Mucosa of descending colon (tissue), 3 donors: Measurements from ENCODE around the gene NDUFV2. TPM values are rescaled to one million over a fixed set of nuclear protein-coding genes. Genes with fewer than 3 reads are reported as not detected.

Experiments used
- ATAC-seq: fragments of 200-7000 bp; cut with Tn5 transposase; one replicate; pipeline ENCODE4 v1.9.1; 2020; ENCODE audit warnings: mild to moderate bottlenecking, moderate library complexity
- DNase-seq, 3 donors: peaks; one replicate each; pipeline ENCODE4 v3.0.0-alpha.2; 2020
- H3K36me3 ChIP-seq: fragments of 200-600 bp; one replicate; pipeline ENCODE4 v1.8.0; 2021; ENCODE audit warnings: low read depth, mild to moderate bottlenecking
- H3K4me1 ChIP-seq: fragments of 200-600 bp; one replicate; pipeline ENCODE4 v1.8.0; 2021; ENCODE audit warnings: low read depth, mild to moderate bottlenecking
- H3K4me3 ChIP-seq: fragments of 200-600 bp; one replicate; pipeline ENCODE4 v1.8.0; 2021; ENCODE audit warnings: mild to moderate bottlenecking
- H3K9me3 ChIP-seq: fragments of 200-600 bp; one replicate; pipeline ENCODE4 v1.8.0; 2021; ENCODE audit warnings: mild to moderate bottlenecking
- CTCF ChIP-seq: fragments of 200-600 bp; IDR thresholded peaks from one replicate; pipeline ENCODE4 v1.8.0; 2022; ENCODE audit warnings: antibody characterized with exemption, mild to moderate bottlenecking
- intact Hi-C, 2 donors: fragments of 100-400 bp; cut with DNase I in 1 of 2; cut with micrococcal nuclease in 1 of 2; formaldehyde crosslinking; loops; one replicate each; pipeline versions ENCODE4 v1.11.0 to v1.11.1; 2022; cut with DNase I, micrococcal nuclease
- total RNA-seq, 3 donors: library from RNA; stranded (reverse); fragmentation: NEBNext Ultra II Directional in 2 of 3; extraction: Animal tissue kit (Norgen Biotek cat#: 25700) in 2 of 3; gene quantifications; one replicate each; pipeline versions ENCODE4 v1.2.1 to v1.2.4, GENCODE V29; 2021 to 2023
- donor health status: DM: no; HTN: no; CAD: no; lungs with moderate emphysema.
- donor health status: DM: no; HTN: no; CAD: no.
- donor health status: DM: no; HTN: yes; CAD: no.

Gene NDUFV2
- total RNA-seq, 3 donors from 2014 or later, result 146 to 199 (median 163) TPM

DNA sequence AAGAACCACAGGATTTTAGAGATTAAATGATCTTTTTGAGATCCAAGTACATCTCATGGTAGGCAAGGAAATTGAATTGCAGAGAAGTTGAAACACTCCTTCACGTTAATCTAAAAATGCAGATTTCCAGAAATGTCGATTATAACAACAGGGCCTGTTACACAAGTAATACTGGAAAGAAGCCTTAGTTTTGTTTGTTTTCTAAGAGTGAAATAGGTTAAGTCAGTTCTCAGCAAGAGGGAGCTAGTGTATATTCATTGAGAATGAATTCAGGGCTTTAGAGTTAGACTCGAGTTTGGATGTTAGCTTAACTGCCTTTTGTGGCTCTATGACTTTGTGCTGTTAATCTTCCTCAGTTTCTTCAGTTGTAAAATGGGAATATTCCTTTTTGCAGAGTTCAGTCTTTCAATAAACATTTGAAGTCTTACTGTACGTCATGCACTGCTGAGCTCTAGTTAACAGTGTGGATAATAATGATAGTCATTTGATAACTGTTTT lies 926 bp downstream of the NDUFV2 start:
- no peak for DNase-seq
- peaks cover 55% of the 10 kb centered on the region for H3K4me1 ChIP-seq
- H3K9me3 ChIP-seq, result no peaks in the 10 kb centered on the region
- intact Hi-C loops, result no loop called here
- peak overlapping the region; percentile 35 for H3K4me3 ChIP-seq
- H3K36me3 ChIP-seq, result no peaks in the 10 kb centered on the region
- TF ChIP-seq CTCF, result no peak
- no peak for ATAC-seq

- Histone ChIP-seq H3K4me1 (peaks cover 60% of the 10 kb centered on the region), H3K9me3 (no peaks in the 10 kb centered on the region), H3K4me3 (no peak overlapping the region), H3K36me3 (no peaks in the 10 kb centered on the region)
- intact Hi-C loops, result no loop called here
- no peak for TF ChIP-seq CTCF
- ATAC-seq (no peak), DNase-seq (no peak)
These were observed 1.9 kb downstream of the NDUFV2 start for GRCh38 chr18:9104244-9104901.

DNA sequence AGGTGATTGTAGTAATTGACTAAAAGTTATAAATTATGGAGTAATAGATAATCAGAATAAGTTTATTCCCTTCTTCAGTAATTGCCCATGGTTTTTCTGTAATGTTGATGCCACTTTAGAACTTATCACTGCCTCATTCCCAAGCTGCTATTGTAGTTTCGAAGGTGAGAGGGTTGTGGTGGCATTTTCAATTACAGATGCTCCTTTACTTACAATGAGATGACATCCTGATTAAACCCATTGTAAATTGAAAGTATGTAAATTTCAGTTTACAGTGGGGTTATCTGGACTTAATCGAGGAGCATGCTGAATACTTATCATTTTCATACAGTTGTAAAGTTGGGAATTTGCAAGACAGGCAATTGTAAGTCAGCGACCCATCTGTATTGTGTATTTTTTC lies 2.9 kb downstream of the NDUFV2 start:
- no peak overlapping the region for H3K4me3 ChIP-seq
- no peaks in the 10 kb centered on the region for H3K9me3 ChIP-seq
- intact Hi-C loops, result no loop called here
- TF ChIP-seq CTCF, result no peak
- DNase-seq, result no peak
- H3K4me1 ChIP-seq, result peaks cover 71% of the 10 kb centered on the region
- ATAC-seq, result no peak
- H3K36me3 ChIP-seq, result no peaks in the 10 kb centered on the region

DNA sequence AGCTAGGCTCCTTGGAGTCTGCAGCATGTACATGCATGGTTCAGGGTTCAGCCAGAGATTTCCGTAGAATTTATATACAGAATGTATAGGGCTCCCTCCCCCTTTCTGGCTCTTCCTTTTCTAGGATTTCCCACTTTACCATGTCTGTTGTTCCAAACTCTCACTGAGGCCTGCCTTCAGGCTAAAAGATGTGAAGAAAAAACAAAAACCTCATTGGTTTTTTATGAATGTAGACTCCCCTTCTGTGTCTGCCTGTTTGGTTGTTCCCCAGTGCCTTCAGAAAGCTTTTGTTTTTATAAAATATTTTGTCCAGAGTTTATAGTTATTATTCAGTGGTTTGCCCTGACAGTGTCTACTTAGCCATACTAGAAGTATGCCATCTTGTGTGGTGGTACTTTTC lies 3.6 kb downstream of the NDUFV2 start:
- Histone ChIP-seq H3K4me3 (no peak overlapping the region), H3K4me1 (peaks cover 77% of the 10 kb centered on the region), H3K9me3 (no peaks in the 10 kb centered on the region), H3K36me3 (no peaks in the 10 kb centered on the region)
- intact Hi-C loops, result no loop called here
- no peak for DNase-seq
- no peak for ATAC-seq
- no peak for TF ChIP-seq CTCF

DNA sequence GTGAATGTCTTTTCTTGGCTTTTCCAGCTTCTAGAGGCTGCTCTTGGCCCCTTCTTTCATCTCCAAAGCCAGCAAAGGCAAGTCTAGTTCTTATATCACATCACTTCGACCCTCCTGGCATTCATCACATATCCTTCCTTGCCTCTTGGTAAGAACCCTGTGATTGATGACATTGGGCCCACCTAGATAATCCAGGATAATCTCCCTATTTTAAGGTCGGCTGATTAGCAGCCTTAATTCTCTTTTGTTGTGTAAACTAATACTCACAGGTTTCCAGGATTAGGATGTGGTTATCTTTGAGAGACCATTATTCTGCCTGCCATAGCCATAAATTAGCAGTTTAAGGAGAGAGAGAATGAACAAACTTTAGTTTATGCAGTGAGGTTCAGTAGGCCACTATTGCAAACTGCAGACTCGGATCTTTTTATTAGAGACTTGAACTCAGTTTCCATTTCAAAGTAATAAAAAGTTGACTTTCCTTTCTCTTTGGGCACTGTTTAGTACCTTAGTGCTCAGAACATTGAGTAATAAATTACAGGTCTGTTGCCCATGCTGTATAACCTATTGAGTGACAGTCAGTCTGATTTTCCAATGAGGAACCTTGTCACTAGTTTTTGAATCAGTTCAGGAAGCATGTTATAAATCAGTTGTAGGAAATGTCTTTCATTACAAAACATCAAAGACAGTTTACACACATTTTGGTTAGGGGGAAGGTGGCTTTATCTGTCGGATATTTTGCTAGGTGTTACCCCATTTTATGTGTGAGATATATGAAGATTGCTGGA lies 4.5 kb downstream of the NDUFV2 start:
- H3K9me3 ChIP-seq, result no peaks in the 10 kb centered on the region
- no peak overlapping the region for H3K4me3 ChIP-seq
- intact Hi-C loops, result no loop called here
- ATAC-seq (no peak), DNase-seq (no peak)
- peaks cover 71% of the 10 kb centered on the region for H3K4me1 ChIP-seq
- H3K36me3 ChIP-seq, result no peaks in the 10 kb centered on the region
- TF ChIP-seq CTCF, result no peak
